GM10266 (cell line): ENCODE measurements around the gene ASTN2.

Experiments used
- DNase-seq: peaks from one replicate; pipeline ENCODE4 v3.0.0; 2012; ENCODE audit errors: extremely low spot score
- TF ChIP-seq, protein P1 (sequence below): IDR thresholded peaks from 2 replicates; pipeline ENCODE4 v1.5.1; 2012; ENCODE audit warnings: mild to moderate bottlenecking, low read depth; ENCODE audit not compliant: control insufficient read depth, insufficient read depth; ENCODE audit errors: missing control alignments

Gene ASTN2

DNA sequence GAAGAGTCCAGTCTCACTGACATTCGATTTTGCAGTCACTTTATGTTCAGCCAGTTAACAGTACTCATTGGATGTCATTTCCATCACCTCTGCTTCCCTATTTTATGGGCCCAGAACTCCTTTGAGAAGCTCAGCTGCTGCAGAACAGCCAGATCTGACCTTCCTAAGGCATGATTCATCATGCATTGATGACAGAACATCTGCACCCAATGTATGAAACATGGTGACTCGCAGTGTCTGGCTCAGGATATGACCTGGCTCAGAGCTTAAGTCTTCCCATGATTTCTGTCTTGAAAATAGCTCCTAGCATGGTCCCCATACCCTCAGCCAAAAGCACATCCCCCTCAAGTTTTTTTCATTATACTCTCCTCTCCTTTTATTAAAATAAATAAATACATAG lies 820.3 kb downstream of the ASTN2 start:
- TF ChIP-seq, protein P1, sequence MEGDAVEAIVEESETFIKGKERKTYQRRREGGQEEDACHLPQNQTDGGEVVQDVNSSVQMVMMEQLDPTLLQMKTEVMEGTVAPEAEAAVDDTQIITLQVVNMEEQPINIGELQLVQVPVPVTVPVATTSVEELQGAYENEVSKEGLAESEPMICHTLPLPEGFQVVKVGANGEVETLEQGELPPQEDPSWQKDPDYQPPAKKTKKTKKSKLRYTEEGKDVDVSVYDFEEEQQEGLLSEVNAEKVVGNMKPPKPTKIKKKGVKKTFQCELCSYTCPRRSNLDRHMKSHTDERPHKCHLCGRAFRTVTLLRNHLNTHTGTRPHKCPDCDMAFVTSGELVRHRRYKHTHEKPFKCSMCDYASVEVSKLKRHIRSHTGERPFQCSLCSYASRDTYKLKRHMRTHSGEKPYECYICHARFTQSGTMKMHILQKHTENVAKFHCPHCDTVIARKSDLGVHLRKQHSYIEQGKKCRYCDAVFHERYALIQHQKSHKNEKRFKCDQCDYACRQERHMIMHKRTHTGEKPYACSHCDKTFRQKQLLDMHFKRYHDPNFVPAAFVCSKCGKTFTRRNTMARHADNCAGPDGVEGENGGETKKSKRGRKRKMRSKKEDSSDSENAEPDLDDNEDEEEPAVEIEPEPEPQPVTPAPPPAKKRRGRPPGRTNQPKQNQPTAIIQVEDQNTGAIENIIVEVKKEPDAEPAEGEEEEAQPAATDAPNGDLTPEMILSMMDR = no peak
- no peak for DNase-seq

DNA sequence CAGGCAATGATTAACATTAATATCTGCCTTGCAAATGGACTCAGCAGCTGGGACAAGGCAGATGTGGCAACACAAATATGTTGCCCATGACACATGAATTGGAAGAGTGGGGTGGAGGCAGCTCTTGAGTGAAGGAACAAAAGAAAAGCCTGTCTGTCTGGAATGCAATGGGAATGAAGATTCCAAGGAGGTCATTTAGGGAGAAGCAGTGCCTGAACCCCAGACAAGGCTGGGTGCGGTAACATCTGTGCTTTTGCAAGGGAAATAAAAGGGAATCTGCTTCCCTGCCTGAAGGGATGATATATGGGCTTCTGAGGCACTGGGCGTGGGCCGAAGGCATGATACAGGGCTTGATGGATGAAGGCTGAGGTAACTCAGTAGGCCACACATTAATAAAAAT lies 821.9 kb downstream of the ASTN2 start:
- no peak for DNase-seq
- TF ChIP-seq, protein P1 = no peak

DNA sequence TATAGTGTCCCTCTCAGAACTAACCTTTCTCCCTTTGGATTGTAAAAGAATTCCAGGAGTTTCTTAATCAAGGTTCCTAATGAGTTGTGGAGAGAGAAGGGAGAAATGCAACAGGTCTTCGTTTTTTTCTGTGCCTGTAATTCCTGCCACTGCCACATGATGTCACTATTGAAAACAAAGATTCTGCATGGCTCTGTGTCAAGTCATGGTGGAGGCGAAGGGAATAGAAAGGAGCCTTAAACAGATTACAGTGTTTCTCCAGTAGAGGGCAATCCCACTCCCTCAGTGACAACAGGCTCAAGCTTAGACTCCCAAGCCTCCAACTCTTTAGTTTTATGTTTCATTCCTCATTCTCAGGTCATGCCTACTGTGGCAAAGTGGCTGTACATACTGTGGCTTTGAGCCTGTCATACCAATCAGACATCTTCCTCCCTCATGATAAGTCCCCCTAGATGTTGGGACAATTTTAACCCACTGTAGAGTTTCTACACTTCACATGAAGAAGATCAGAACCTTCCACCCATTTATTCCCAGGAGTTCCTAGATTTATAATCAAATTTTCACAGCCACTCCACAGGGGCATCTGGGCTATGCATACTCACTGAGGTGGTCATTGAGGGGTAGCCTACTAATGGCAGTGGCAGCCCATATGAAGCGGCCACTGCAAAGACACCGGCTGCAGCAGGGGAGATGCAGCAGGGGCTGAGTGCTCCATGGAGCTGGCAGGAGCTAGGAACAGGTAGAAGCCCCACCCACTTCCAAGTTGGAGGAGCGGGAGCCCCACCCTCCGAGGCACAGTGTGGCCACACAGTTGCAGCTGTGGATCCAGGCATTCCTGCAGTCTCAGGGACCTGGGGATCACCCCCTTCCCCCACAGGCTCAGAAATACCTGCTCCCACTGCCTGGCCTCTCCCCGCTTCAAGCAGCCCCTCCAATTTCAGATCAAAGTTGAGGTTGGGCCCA lies 825.2 kb downstream of the ASTN2 start:
- TF ChIP-seq, protein P1 = no peak
- DNase-seq = peak; percentile 18

DNA sequence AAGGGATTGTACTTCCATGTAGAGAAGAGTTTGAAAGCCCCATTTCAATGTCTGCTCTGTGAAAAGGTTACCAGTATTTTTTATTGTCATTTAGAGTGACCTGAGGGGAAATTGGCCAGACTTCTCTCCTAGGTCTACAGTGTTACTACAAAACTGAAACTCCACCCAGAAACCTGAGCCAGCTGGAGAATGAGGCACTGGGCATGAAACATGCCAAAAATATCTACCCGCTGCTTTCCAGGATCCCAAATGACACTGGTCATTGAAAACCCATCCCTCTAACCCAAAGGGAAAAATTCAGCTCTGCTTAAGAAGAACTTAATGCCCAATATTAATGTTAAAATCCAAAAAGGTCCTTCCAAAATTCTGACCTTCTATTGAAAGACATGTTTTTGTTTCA lies 826.9 kb downstream of the ASTN2 start:
- DNase-seq = no peak
- TF ChIP-seq, protein P1 = no peak

DNA sequence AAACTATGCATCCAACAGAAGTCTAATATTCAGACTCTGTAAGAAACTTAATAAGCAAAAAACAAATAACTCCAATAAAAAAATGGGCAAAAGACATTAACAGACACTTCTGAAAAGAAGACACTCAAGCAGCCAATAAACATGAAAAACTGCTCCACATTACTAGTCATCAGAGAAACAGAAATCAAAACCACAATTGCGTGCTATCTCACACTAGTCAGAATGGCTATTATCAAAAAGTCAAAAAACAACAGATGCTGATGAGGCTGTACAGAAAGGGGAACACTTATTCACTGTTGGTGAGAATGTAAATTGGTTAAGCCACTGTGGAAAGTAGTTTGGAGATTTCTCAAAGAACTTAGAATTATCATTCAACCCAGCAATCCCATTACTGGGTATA lies 829.0 kb downstream of the ASTN2 start:
- TF ChIP-seq, protein P1 = no peak
- no peak for DNase-seq

DNA sequence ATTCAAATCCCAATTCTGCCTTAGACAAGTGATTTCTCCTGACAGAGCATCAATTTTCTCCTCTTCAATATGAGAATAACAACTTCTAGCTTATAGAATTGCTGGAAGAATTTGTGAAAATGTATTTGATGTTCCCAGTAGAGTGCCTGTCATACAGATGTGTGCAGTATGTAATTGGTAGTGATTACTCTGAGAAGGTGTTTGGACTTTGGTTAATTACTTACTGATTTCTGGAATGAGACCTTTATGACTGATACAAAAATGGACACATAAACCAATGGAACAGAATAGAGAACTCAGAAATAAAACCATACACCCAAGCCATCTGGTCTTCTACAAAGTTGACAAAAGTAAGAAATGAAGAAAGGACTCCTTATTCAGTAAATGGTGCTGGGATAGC lies 829.7 kb downstream of the ASTN2 start:
- TF ChIP-seq, protein P1 = no peak
- no peak for DNase-seq

DNA sequence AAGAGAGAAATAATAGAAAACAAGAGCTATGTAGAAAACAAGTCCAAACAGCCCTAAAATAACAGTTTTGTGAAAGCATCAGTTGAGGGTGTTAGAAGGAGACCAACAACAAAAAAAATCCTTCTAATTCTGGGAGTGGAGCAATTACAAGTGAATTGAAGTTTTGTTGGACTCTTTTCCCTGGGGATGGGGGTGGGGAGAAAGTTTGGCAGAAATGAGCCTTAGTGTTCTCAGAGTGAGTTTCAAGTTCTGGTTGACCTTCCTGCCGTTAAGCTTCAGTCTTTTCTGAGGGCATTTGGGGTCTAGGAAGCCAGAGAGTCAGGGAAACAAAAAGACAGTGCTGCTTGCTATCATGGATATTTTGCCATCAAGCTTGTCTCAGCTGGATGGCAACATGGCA lies 834.0 kb downstream of the ASTN2 start:
- no peak for DNase-seq
- TF ChIP-seq, protein P1 = no peak
